ENCODE measurements around the gene GID8.

Gene GID8

DNA sequence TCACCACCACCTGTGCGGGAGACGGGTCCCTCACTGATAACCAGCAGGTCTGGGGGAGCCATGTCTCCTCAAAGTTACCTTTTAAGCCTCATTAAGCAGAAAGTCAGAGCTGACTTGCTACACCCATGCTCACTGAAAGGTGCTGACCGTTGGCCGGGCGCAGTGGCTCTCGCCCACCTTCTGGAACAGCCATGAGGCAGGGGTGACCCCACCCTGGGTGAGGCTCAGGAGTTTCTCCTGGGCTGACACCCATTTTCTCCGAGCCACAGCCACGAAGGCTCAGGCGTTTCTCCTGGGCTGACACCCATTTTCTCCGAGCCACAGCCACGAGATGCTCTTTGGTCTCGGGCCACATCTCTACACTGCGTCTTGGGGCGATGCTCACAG, 58.6 kb downstream of the GID8 start:
- Mint-ChIP-seq H3K4me1 (peaks cover 11% of the 10 kb centered on the region), H3K36me3 (no peaks in the 10 kb centered on the region), H3K9me3 (no peaks in the 10 kb centered on the region), H3K4me3 (no peak overlapping the region), H3K27ac (no peak overlapping the region)
- DNase-seq (ENCODE audit: low spot score in 2 of 2): no peak
- ATAC-seq: no peak

DNA sequence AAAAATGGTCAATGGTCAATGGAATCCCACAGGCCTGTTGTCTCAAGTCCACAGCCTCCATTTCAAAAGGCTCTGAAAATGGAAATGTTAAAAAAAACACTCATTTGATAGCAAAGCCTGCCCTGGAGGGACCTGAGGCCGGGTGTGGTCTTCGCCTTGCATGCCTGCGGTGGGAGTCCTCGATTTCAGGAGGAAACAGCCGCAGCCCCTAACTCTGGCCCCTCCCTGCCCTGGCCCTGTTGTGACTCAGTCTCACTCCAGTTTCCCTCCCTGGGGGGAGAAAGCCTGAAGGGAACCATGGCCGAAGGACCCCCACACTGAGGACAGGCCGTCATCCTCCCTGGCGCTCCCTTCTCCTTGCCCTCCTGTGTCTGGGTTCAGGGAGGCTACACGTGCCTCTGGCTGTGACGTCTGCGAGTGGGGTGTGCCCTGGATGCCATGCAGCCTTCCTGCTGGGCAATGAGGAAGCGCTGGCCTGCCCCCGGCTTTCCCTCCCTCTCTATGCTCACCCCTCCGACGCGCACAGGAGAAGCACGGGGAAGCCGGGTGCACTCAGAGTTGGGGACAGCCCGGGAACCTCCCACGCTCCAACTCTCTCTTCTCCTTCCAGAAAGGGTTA, 59.6 kb downstream of the GID8 start:
- no peak overlapping the region for H3K27ac Mint-ChIP-seq
- DNase-seq (ENCODE audit: low spot score in 2 of 2) (no peak), ATAC-seq (no peak)
- H3K36me3 Mint-ChIP-seq: no peaks in the 10 kb centered on the region
- peaks cover 11% of the 10 kb centered on the region for H3K4me1 Mint-ChIP-seq
- H3K4me3 Mint-ChIP-seq: no peak overlapping the region
- H3K9me3 Mint-ChIP-seq: no peaks in the 10 kb centered on the region

All from stimulated activated effector memory CD8-positive, alpha-beta T cell treated with anti-CD3 and anti-CD28 coated beads, Interleukin-12 subunit alpha, Interleukin-12 subunit beta, amount 100 ng/mL, for 72 hours (primary cell).